ENCODE results near the gene TBRG4.

DNA sequence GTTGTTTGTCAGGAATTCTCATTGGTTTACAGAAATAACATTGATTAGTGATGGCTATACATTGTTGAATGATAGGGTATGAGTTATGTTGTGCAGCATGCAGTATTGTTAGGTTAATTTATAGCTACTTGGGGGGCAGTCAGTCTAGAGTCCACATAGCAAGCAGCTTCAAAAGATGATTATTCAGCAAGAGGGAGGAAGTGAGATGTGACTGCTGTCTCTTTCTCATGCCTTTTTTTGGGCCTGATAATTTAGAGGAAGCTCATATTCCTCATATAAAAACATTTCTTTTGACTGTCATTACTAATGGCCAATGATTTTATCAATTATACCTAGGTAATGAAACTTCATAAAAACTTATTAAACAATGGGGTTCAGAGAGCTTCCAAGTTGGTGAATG is 3.4 kb upstream of the TBRG4 start:
- TF ChIP-seq CTCF (conservative IDR thresholded peaks at IDR 0.05) (no peak), ZFX (IDR thresholded peaks at IDR 0.05) (no peak)
